Keratinocyte (primary cell): ENCODE results near the gene SNRPA1. TPM values are rescaled to one million over a fixed set of nuclear protein-coding genes. Genes with fewer than 3 reads are reported as not detected.

Experiments used
- DNase-seq: peaks from one replicate; pipeline ENCODE4 v3.0.0-alpha.2; 2011; ENCODE audit warnings: low read depth, missing footprints, low spot score
- FAIRE-seq: peaks from 2 replicates; lab custom pipeline; 2011; peaks lifted over from hg19 to GRCh38; lab: Jason Lieb, UNC
- H2AFZ ChIP-seq: 2 replicates; pipeline ENCODE4 v1.6.0; 2012; ENCODE audit warnings: low read length, control low read depth, inconsistent platforms; ENCODE audit not compliant: control insufficient read depth
- H3K27ac ChIP-seq: 2 replicates; pipeline ENCODE4 v1.5.1; 2011; ENCODE audit warnings: low read length; ENCODE audit not compliant: control insufficient read depth, insufficient read depth
- H3K27me3 ChIP-seq: 3 replicates; pipeline ENCODE4 v1.6.0; 2011; ENCODE audit warnings: low read length; ENCODE audit not compliant: control insufficient read depth, insufficient read depth; ENCODE audit errors: extremely low read depth
- H3K36me3 ChIP-seq, 2 experiments: 2 replicates in 1 of 2; 3 replicates in 1 of 2; pipeline ENCODE4 v1.5.1; 2011; ENCODE audit warnings: low read length in 2 of 2, mild to moderate bottlenecking in 1 of 2; ENCODE audit not compliant: control insufficient read depth in 2 of 2, insufficient read depth in 2 of 2; ENCODE audit errors: extremely low read depth in 1 of 2
- H3K4me1 ChIP-seq: 3 replicates; pipeline ENCODE4 v1.5.1; 2011; ENCODE audit warnings: low read length; ENCODE audit not compliant: control insufficient read depth, insufficient read depth; ENCODE audit errors: extremely low read depth
- H3K4me2 ChIP-seq: 3 replicates; pipeline ENCODE4 v1.6.0; 2011; ENCODE audit warnings: low read depth, low read length; ENCODE audit not compliant: control insufficient read depth, insufficient read depth; ENCODE audit errors: extremely low read depth
- H3K4me3 ChIP-seq, 3 experiments: fragments of 200-600 bp in 1 of 3; sonication (generic) in 1 of 3; 2 replicates in 2 of 3; 3 replicates in 1 of 3; pipeline ENCODE4 v1.5.1; 2011 to 2016; ENCODE audit warnings: low read length in 3 of 3, mild to moderate bottlenecking in 3 of 3, control low read depth in 2 of 3, inconsistent platforms in 1 of 3, low read depth in 1 of 3, mixed read lengths in 1 of 3, mixed run types in 1 of 3, moderate library complexity in 1 of 3; ENCODE audit not compliant: control insufficient read depth in 2 of 3, insufficient read depth in 2 of 3; ENCODE audit errors: extremely low read depth in 1 of 3
- H3K79me2 ChIP-seq: 2 replicates; pipeline ENCODE4 v1.6.0; 2012; ENCODE audit warnings: low read length; ENCODE audit not compliant: control insufficient read depth, insufficient read depth
- H3K9ac ChIP-seq: 3 replicates; pipeline ENCODE4 v1.6.0; 2011; ENCODE audit warnings: low read length; ENCODE audit not compliant: control insufficient read depth, insufficient read depth; ENCODE audit errors: extremely low read depth
- H3K9me1 ChIP-seq: 3 replicates; pipeline ENCODE4 v1.6.0; 2011; ENCODE audit warnings: low read length; ENCODE audit not compliant: control insufficient read depth, insufficient read depth; ENCODE audit errors: extremely low read depth
- H3K9me3 ChIP-seq: 2 replicates; pipeline ENCODE4 v1.5.1; 2012; ENCODE audit warnings: low read depth, low read length; ENCODE audit not compliant: control insufficient read depth
- H4K20me1 ChIP-seq: 3 replicates; pipeline ENCODE4 v1.6.0; 2011; ENCODE audit warnings: low read length; ENCODE audit not compliant: control insufficient read depth, insufficient read depth; ENCODE audit errors: extremely low read depth
- CTCF ChIP-seq, 3 experiments: IDR thresholded peaks in 1 of 3; conservative IDR thresholded peaks in 1 of 3; optimal IDR thresholded peaks in 1 of 3; 2 replicates in 2 of 3; 3 replicates in 1 of 3; pipeline versions ENCODE3 to v1.5.1; 2011; ENCODE audit warnings: low read length in 3 of 3, mild to moderate bottlenecking in 3 of 3, moderate library complexity in 2 of 3, control low read depth in 1 of 3, inconsistent platforms in 1 of 3; ENCODE audit not compliant: insufficient read depth in 2 of 3; ENCODE audit errors: extremely low read depth in 1 of 3
- EZH2 ChIP-seq: IDR thresholded peaks from one replicate; pipeline ENCODE4 v1.6.1; 2012; ENCODE audit warnings: inconsistent platforms, mild to moderate bottlenecking, low read length, moderate library complexity
- dilution Hi-C: fragments of 300-500 bp; cut with MboI; formaldehyde crosslinking; loops from one replicate; pipeline ENCODE4 v1.7.0; 2020; ENCODE audit warnings: low sequenced_read_pairs; ENCODE audit not compliant: extremely low pct_ligation_motif_present
- polyA plus RNA-seq, 5 experiments: library from polyadenylated mRNA; depleted of rRNA in 3 of 5; stranded (reverse) in 3 of 5; stranded (forward) in 1 of 5; unstranded in 1 of 5; fragments of >200 nt; gene quantifications; 1 replicate in 1 of 5; 2 replicates in 3 of 5; 3 replicates in 1 of 5; pipeline versions ENCODE4 v1.2.1 to v1.2.3, GENCODE V29; 2011 to 2012; ENCODE audit warnings: missing spikeins in 2 of 5, low read depth in 1 of 5, low replicate concordance in 1 of 5

SNRPA1 gene
- polyA plus RNA-seq, 1 donor (not counting 4 experiments of a cell fraction or from before 2014, with no cell fraction given) = 106 TPM

- no peak for FAIRE-seq
- no peaks in the 10 kb centered on the region for H3K27me3 ChIP-seq
Measured at GRCh38 chr15:101275018-101275417, 20.0 kb downstream of the SNRPA1 start.

DNA sequence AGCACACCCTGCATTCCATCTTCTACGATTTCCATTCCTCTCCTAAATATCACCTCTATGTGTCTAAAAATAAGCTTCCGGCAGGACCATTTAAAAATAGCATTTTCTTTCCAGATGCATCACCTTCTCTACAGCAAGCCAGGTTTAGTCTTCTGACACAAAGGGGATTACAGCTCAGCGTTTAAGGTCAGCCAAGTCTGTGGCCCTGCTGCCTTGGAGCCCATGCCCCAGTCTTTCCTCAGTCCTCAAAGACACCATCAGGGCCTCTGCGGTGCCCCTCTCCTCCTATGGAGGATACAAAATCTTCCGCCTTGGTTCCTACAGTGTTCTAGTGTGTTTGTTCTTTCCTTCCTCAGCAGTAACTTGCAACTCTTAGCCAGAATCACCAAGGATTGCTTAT is 21.5 kb downstream of the SNRPA1 start:
- dilution Hi-C loops = no loop called here
- Histone ChIP-seq H3K4me1 (peaks cover 5% of the 10 kb centered on the region), H2AFZ (no peak overlapping the region), H3K27me3 (no peaks in the 10 kb centered on the region), H3K9ac (no peak overlapping the region), H3K36me3 (peaks cover 29 to 57% of the 10 kb centered on the region in 2 experiments), H3K27ac (no peak overlapping the region), H3K9me1 (no peaks in the 10 kb centered on the region), H3K79me2 (peaks cover 31% of the 10 kb centered on the region), H3K4me3 (no peak overlapping the region), H3K4me2 (no peak overlapping the region), H3K9me3 (no peaks in the 10 kb centered on the region), H4K20me1 (peaks cover 8% of the 10 kb centered on the region)
- FAIRE-seq (no peak), DNase-seq (no peak)
- no peak for TF ChIP-seq EZH2
- no peak for TF ChIP-seq CTCF (optimal IDR thresholded peaks at IDR 0.05 in 1 of 3, IDR thresholded peaks at IDR 0.05 in 1 of 3, conservative IDR thresholded peaks at IDR 0.05 in 1 of 3; ENCODE audit: extremely low read depth in 1 of 3, insufficient read depth in 2 of 3, low read length in 3 of 3)

More at GRCh38 chr15:101275018-101275417, 20.0 kb downstream of the SNRPA1 start:
- Histone ChIP-seq H3K36me3 (peaks cover 29 to 45% of the 10 kb centered on the region in 2 experiments), H3K4me1 (peaks cover 5% of the 10 kb centered on the region), H3K4me3 (no peak overlapping the region), H3K9ac (no peak overlapping the region), H3K27ac (no peak overlapping the region), H2AFZ (no peak overlapping the region), H3K79me2 (peaks cover 31% of the 10 kb centered on the region), H4K20me1 (peaks cover 4% of the 10 kb centered on the region), H3K4me2 (no peak overlapping the region), H3K9me1 (no peaks in the 10 kb centered on the region), H3K9me3 (no peaks in the 10 kb centered on the region)
- no peak for DNase-seq
- TF ChIP-seq CTCF (optimal IDR thresholded peaks at IDR 0.05 in 1 of 3, IDR thresholded peaks at IDR 0.05 in 1 of 3, conservative IDR thresholded peaks at IDR 0.05 in 1 of 3; ENCODE audit: extremely low read depth in 1 of 3, insufficient read depth in 2 of 3, low read length in 3 of 3) (no peak), EZH2 (no peak)
- dilution Hi-C loops = no loop called here
